PFSK-1 (cell line): Measurements from ENCODE around the gene ASCC1.

Experiments
- FOXP2 ChIP-seq: optimal IDR thresholded peaks from 2 replicates; pipeline ENCODE3; 2011; ENCODE audit warnings: borderline replicate concordance, control low read depth, inconsistent platforms; ENCODE audit not compliant: insufficient read depth; ENCODE audit errors: extremely low read length, extremely low read depth
- POLR2AphosphoS5 ChIP-seq: IDR thresholded peaks from 2 replicates; pipeline ENCODE4 v1.6.1; 2012; ENCODE audit warnings: low read depth, mild to moderate bottlenecking, control low read depth, low read length, moderate library complexity
- SIN3A ChIP-seq: IDR thresholded peaks from 2 replicates; pipeline ENCODE4 v1.6.1; 2012; ENCODE audit warnings: mild to moderate bottlenecking, low read length, moderate library complexity, borderline replicate concordance; ENCODE audit not compliant: insufficient read depth
- TAF1 ChIP-seq: IDR thresholded peaks from 2 replicates; pipeline ENCODE4 v1.6.1; 2012; ENCODE audit warnings: low read length, control low read depth, borderline replicate concordance; ENCODE audit not compliant: insufficient read depth
- TF ChIP-seq, protein P1 (sequence below), 2 experiments: IDR thresholded peaks; 2 replicates each; pipeline versions ENCODE4 v1.6.1 to v1.8.0; 2011 to 2012; ENCODE audit warnings: low read depth in 2 of 2, low read length in 2 of 2, control low read depth in 1 of 2, inconsistent platforms in 1 of 2, mild to moderate bottlenecking in 1 of 2, moderate library complexity in 1 of 2; ENCODE audit not compliant: insufficient read depth in 1 of 2

DNA sequence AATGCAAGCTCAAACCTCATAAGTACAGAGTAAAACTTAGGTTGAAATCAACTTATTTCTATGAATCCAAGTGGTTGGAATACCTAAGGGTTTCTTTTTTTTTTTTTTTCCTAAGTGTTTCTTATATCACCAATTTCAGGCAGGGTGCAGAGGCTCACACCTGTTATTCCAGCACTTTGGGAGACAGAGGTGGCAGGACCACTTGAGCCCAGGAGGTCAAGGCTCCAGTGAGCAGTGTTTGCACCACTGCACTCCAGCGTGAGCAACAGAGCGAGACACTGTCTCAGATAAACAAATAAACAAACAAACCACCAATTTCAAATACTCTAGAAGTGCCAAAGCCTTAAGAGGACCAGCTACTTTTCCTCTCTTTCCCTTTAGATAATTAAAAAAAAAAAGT, 88.5 kb downstream of the ASCC1 start:
- TF ChIP-seq, protein P1, sequence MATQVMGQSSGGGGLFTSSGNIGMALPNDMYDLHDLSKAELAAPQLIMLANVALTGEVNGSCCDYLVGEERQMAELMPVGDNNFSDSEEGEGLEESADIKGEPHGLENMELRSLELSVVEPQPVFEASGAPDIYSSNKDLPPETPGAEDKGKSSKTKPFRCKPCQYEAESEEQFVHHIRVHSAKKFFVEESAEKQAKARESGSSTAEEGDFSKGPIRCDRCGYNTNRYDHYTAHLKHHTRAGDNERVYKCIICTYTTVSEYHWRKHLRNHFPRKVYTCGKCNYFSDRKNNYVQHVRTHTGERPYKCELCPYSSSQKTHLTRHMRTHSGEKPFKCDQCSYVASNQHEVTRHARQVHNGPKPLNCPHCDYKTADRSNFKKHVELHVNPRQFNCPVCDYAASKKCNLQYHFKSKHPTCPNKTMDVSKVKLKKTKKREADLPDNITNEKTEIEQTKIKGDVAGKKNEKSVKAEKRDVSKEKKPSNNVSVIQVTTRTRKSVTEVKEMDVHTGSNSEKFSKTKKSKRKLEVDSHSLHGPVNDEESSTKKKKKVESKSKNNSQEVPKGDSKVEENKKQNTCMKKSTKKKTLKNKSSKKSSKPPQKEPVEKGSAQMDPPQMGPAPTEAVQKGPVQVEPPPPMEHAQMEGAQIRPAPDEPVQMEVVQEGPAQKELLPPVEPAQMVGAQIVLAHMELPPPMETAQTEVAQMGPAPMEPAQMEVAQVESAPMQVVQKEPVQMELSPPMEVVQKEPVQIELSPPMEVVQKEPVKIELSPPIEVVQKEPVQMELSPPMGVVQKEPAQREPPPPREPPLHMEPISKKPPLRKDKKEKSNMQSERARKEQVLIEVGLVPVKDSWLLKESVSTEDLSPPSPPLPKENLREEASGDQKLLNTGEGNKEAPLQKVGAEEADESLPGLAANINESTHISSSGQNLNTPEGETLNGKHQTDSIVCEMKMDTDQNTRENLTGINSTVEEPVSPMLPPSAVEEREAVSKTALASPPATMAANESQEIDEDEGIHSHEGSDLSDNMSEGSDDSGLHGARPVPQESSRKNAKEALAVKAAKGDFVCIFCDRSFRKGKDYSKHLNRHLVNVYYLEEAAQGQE (IDR thresholded peaks at IDR 0.05; ENCODE audit: insufficient read depth in 1 of 2, low read depth in 2 of 2, low read length in 2 of 2): no peak
- no peak for TF ChIP-seq TAF1
- no peak for TF ChIP-seq POLR2AphosphoS5
- no peak for TF ChIP-seq SIN3A
- TF ChIP-seq FOXP2: no peak
